Activated naive CD4-positive, alpha-beta T cell treated with anti-CD3 and anti-CD28 coated beads, Interleukin-2, amount 50 U/mL, for 72 hours (primary cell): ENCODE measurements around the gene ADISSP. TPM values are rescaled to one million over a fixed set of nuclear protein-coding genes. Genes with fewer than 3 reads are reported as not detected.
A peak's percentile ranks its signal among the peaks of the same experiment; 100 is the strongest.

ENCODE experiments used
- ATAC-seq, 2 donors: fragments of 150-1000 bp; cut with Tn5 transposase; 2 replicates each; pipeline ENCODE4 v1.10.0; 2021; ENCODE audit warnings: mild to moderate bottlenecking in 2 of 2, moderate library complexity in 2 of 2
- DNase-seq, 2 donors: peaks; one replicate each; pipeline ENCODE4 v3.0.0; 2021 to 2022; ENCODE audit warnings: low spot score in 2 of 2
- H3K27ac Mint-ChIP-seq, 2 donors: one replicate each; pipeline ENCODE4 v1.8.0; 2022; ENCODE audit warnings: mild to moderate bottlenecking in 2 of 2, mixed read lengths in 2 of 2
- H3K36me3 Mint-ChIP-seq, 2 donors: one replicate each; pipeline ENCODE4 v1.8.0; 2022; ENCODE audit warnings: mixed read lengths in 2 of 2
- H3K9me3 Mint-ChIP-seq, 2 donors: one replicate each; pipeline ENCODE4 v1.8.0; 2022; ENCODE audit warnings: mixed read lengths in 2 of 2
- total RNA-seq, 2 donors: library from RNA; stranded (reverse); gene quantifications; one replicate each; pipeline ENCODE4 v1.2.3, GENCODE V29; 2022

The ADISSP gene
- total RNA-seq, 2 donors from 2014 or later = 44.7 to 45.0 TPM

GRCh38 chr20:3768342-3769130 is 983 bp upstream of the ADISSP start:
- H3K27ac Mint-ChIP-seq = peak overlapping the region; percentile 90
- no peaks in the 10 kb centered on the region for H3K9me3 Mint-ChIP-seq
- DNase-seq (peak; percentile 73 to 79), ATAC-seq (peak; percentile 60 to 69)
- H3K36me3 Mint-ChIP-seq = no peaks in the 10 kb centered on the region

- no peaks in the 10 kb centered on the region for H3K36me3 Mint-ChIP-seq
- ATAC-seq (no peak), DNase-seq (no peak)
- peak overlapping the region; percentile 69 to 85 for H3K27ac Mint-ChIP-seq
- no peaks in the 10 kb centered on the region for H3K9me3 Mint-ChIP-seq
Observed at GRCh38 chr20:3767110-3767426, 485 bp downstream of the ADISSP start.

- H3K36me3 Mint-ChIP-seq = no peaks in the 10 kb centered on the region
- H3K9me3 Mint-ChIP-seq = no peaks in the 10 kb centered on the region
- no peak for ATAC-seq
- DNase-seq = no peak
- peak overlapping the region; percentile 69 to 85 for H3K27ac Mint-ChIP-seq
Observed at GRCh38 chr20:3766422-3767109, 987 bp downstream of the ADISSP start.

DNA sequence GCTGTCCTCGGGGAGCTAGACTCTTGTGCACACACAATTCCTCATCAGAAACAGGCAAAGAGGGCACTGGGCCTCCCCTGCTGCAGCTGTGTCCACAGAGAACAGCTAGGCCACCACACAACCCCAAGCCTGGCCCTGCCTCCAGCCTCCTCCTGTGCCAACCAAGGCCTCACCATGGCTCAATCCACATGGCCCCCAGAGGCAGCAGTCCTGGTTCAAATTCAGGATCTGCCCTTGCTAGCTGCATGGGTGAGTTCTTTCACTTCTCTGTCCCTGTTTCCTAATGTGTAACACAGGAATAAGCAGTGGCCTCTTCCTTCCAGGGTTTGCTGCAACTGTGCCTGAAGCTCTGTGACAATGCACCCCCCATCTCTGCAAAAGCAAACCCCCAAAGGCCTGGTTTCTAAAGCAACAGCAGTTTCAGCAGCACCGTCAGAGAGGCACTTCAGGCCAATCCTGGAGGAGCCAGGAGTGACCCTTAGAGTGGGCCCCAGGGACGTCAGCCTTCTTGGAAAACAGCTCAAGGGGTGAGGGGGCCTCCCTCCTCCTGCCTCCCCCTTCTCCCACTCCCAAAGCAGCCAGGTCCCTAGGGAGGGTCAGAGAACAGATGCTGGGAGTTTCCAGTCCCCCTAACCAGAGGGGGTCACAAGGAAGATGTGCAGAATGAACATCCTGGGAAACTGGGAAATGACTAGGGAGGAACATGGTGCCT is 2.2 kb downstream of the ADISSP start:
- ATAC-seq (no peak), DNase-seq (no peak)
- Mint-ChIP-seq H3K9me3 (no peaks in the 10 kb centered on the region), H3K27ac (peak overlapping the region in 1 of 2 donors; percentile 34), H3K36me3 (no peaks in the 10 kb centered on the region)

- H3K36me3 Mint-ChIP-seq = no peaks in the 10 kb centered on the region
- no peak overlapping the region for H3K27ac Mint-ChIP-seq
- H3K9me3 Mint-ChIP-seq = no peaks in the 10 kb centered on the region
- DNase-seq (no peak), ATAC-seq (no peak)
Observed at GRCh38 chr20:3764659-3765058, 2.9 kb downstream of the ADISSP start.

GRCh38 chr20:3763671-3764601 is 3.6 kb downstream of the ADISSP start:
- Mint-ChIP-seq H3K9me3 (no peaks in the 10 kb centered on the region), H3K36me3 (no peaks in the 10 kb centered on the region), H3K27ac (no peak overlapping the region)
- DNase-seq (no peak), ATAC-seq (no peak)

DNA sequence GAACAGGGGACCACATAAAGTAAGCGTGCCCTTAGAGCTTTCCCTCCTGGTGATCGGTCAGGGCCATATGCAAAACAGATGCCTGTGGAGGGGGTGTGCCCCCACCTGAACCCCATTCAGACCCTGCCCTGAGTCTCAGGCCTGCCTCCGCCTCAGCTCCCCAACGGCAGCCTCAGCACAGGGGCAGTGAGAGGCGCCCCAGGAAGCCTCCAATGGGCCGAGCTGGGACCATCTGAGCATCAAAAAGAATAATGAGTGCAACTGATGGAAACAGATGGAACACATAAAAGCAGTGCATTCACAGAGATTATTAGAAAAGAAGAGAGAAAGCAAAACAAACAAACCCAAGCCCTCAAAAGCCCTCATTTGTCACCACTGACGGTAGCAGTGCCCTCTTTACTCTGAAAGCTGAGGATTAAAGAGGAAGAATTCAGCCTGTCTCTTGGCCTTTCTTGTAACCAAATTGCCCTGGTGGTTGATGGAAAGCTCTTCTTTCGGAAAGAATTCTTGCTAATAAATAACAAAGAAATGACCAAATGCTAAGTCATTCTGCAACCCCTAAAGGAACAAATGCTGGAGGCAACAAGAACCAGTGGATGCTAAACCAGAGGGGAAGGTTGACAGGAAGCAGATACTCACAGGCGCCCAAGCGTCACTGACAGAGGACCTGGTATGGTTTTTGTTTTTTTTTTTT is 6.8 kb downstream of the ADISSP start:
- no peaks in the 10 kb centered on the region for H3K9me3 Mint-ChIP-seq
- DNase-seq (no peak), ATAC-seq (no peak)
- peaks cover 0 to 6% of the 10 kb centered on the region in 2 donors for H3K36me3 Mint-ChIP-seq
- H3K27ac Mint-ChIP-seq = no peak overlapping the region

DNA sequence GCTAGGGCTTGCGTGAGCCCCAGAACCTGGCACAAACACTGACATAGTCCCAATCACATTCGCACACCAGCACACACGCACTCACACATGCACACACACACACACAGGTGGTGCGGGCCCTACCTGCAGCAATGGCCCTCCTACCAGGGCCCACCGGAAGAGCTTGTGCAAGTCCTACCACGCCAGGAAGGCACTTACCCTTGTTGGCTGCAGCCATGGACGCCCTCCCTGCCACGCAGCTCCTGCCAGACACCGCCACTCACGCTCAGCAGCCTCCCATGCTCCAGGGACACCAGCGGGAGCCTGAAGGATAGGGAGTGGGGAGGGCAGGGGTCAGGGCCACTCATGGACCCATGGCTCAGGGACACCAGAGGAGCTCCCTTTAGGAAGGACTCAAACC is 7.7 kb downstream of the ADISSP start:
- ATAC-seq (no peak), DNase-seq (no peak)
- peak overlapping the region; percentile 34 to 95 for H3K27ac Mint-ChIP-seq
- peaks cover 0 to 6% of the 10 kb centered on the region in 2 donors for H3K36me3 Mint-ChIP-seq
- H3K9me3 Mint-ChIP-seq = no peaks in the 10 kb centered on the region

- Mint-ChIP-seq H3K27ac (peak overlapping the region; percentile 34 to 95), H3K9me3 (no peaks in the 10 kb centered on the region), H3K36me3 (peaks cover 0 to 6% of the 10 kb centered on the region in 2 donors)
- DNase-seq (no peak), ATAC-seq (no peak)
Observed at GRCh38 chr20:3759316-3759823, 8.2 kb downstream of the ADISSP start.

DNA sequence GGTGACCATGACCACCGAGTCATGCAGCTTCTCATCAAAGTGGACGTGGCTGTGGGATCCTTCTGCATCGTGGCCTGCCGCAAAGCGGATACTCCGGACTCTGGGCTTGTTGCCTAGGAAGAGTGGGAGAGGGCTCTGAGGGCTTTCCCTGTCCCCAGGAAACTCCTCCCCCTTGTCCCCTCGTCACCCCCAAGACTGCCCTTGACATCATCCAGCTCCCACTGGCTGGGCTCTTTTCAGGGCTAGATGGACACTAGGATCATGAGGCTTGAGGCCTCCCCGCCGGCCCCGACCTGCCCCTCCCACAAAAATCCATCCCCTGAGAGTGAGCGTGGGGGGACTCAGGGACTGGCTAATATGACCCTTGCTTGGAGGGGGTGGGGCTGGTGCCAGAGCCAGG is 9.0 kb downstream of the ADISSP start:
- H3K9me3 Mint-ChIP-seq = no peaks in the 10 kb centered on the region
- peaks cover 0 to 6% of the 10 kb centered on the region in 2 donors for H3K36me3 Mint-ChIP-seq
- no peak for ATAC-seq
- DNase-seq = no peak
- no peak overlapping the region for H3K27ac Mint-ChIP-seq

GRCh38 chr20:3757268-3757667 is 10.3 kb downstream of the ADISSP start:
- ATAC-seq (no peak), DNase-seq (no peak)
- Mint-ChIP-seq H3K27ac (no peak overlapping the region), H3K36me3 (peaks cover 0 to 6% of the 10 kb centered on the region in 2 donors), H3K9me3 (no peaks in the 10 kb centered on the region)

- Mint-ChIP-seq H3K9me3 (no peaks in the 10 kb centered on the region), H3K27ac (peak overlapping the region in 1 of 2 donors; percentile 65), H3K36me3 (peaks cover 0 to 6% of the 10 kb centered on the region in 2 donors)
- DNase-seq = no peak
- no peak for ATAC-seq
Observed at GRCh38 chr20:3755814-3756480, 11.6 kb downstream of the ADISSP start.

- no peak for ATAC-seq
- Mint-ChIP-seq H3K27ac (peak overlapping the region in 1 of 2 donors; percentile 39), H3K9me3 (no peaks in the 10 kb centered on the region), H3K36me3 (peaks cover 0 to 6% of the 10 kb centered on the region in 2 donors)
- no peak for DNase-seq
Observed at GRCh38 chr20:3755269-3755668, 12.3 kb downstream of the ADISSP start.

DNA sequence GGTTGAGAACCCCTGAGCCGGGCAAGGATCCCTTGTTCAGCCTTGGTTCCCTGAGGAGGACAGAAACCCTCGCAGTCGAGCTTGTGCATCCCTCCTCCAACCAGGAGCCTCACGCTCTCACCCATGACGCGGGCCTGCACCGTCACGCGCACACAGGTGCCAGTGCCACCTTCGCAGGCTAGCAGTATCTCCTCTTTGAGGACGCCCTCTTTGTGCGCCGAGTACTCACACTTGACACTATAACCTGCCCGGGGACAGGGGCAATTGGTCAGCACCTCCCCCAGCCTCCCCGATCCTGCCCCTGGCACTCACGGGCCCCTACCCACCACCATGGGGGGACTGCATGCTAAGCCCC is 13.3 kb downstream of the ADISSP start:
- no peaks in the 10 kb centered on the region for H3K9me3 Mint-ChIP-seq
- peaks cover 0 to 6% of the 10 kb centered on the region in 2 donors for H3K36me3 Mint-ChIP-seq
- no peak for DNase-seq
- H3K27ac Mint-ChIP-seq = peak overlapping the region in 1 of 2 donors; percentile 39
- ATAC-seq = no peak

GRCh38 chr20:3753501-3754275 is 13.9 kb downstream of the ADISSP start:
- ATAC-seq = no peak
- H3K27ac Mint-ChIP-seq = no peak overlapping the region
- no peak for DNase-seq
- no peaks in the 10 kb centered on the region for H3K9me3 Mint-ChIP-seq
- peaks cover 0 to 6% of the 10 kb centered on the region in 2 donors for H3K36me3 Mint-ChIP-seq
